HTERT RPE-1 (cell line): ENCODE data around the gene EIF5A2.

Source experiments
- in situ Hi-C: fragments of 300-500 bp; cut with MboI; formaldehyde crosslinking; loops from 4 replicates; pipeline ENCODE4 v1.14.3; 2020; ENCODE audit warnings: low sequenced_read_pairs

EIF5A2 gene

GRCh38 chr3:170862618-170863374 is 45.6 kb downstream of the EIF5A2 start:
- in situ Hi-C loops, result no loop called here

GRCh38 chr3:170858599-170858998 is 49.8 kb downstream of the EIF5A2 start:
- in situ Hi-C loops, result no loop called here

- in situ Hi-C loops, result no loop called here
Measured at GRCh38 chr3:170852324-170852723, 56.1 kb downstream of the EIF5A2 start.

GRCh38 chr3:170848292-170848917 is 60.0 kb downstream of the EIF5A2 start:
- in situ Hi-C loops, result no loop called here

- in situ Hi-C loops, result no loop called here
Measured at GRCh38 chr3:170844377-170844776, 64.1 kb downstream of the EIF5A2 start.

GRCh38 chr3:170840291-170840859 is 68.1 kb downstream of the EIF5A2 start:
- in situ Hi-C loops, result no loop called here

- in situ Hi-C loops, result no loop called here
Measured at GRCh38 chr3:170839518-170840100, 68.8 kb downstream of the EIF5A2 start.
